Left cardiac atrium (tissue), 4 donors: ENCODE measurements around the gene WNT7B. TPM values are rescaled to one million over a fixed set of nuclear protein-coding genes. Genes with fewer than 3 reads are reported as not detected.

Experiments used
- ATAC-seq, 2 donors: fragments of 200-7000 bp; cut with Tn5 transposase; one replicate each; pipeline ENCODE4 v1.9.1; 2020; ENCODE audit warnings: mild to moderate bottlenecking in 2 of 2, moderate library complexity in 2 of 2
- DNase-seq: peaks from one replicate; pipeline ENCODE4 v3.0.0-alpha.2; 2020
- intact Hi-C, 2 donors: fragments of 100-400 bp; cut with DNase I; formaldehyde crosslinking; loops; one replicate each; pipeline versions ENCODE4 v1.14.1 to v1.15.1; 2022 to 2023
- total RNA-seq, 2 donors: library from RNA; stranded (reverse); fragmentation: NEBNext Ultra II Directional; extraction: Animal tissue kit (Norgen Biotek cat#: 25700); gene quantifications; one replicate each; pipeline ENCODE4 v1.2.1, GENCODE V29; 2021
- donor health status: DM: no; HTN: yes; CAD: no.
- donor health status: DM: no; HTN: yes; CAD: no; lungs with severe emphysema.
- donor health status: DM: yes; HTN: yes; CAD: no.
- donor health status: Dilated cardiomyopathy.

The WNT7B gene
- total RNA-seq, 2 donors from 2014 or later = not detected

- no peak for ATAC-seq
- intact Hi-C loops = no loop called here
- DNase-seq = no peak
Measured at GRCh38 chr22:45904236-45904635, 72.7 kb downstream of the WNT7B start.

GRCh38 chr22:45903355-45904135 is 73.4 kb downstream of the WNT7B start:
- intact Hi-C loops = no loop called here
- ATAC-seq (peak; percentile 15 to 77), DNase-seq (peak; percentile 62)

GRCh38 chr22:45897736-45898135 is 79.2 kb downstream of the WNT7B start:
- intact Hi-C loops = no loop called here
- ATAC-seq (no peak), DNase-seq (no peak)

- ATAC-seq (no peak), DNase-seq (peak; percentile 6)
- intact Hi-C loops = no loop called here
Measured at GRCh38 chr22:45896964-45897538, 79.9 kb downstream of the WNT7B start.

GRCh38 chr22:45896153-45896951 is 80.6 kb downstream of the WNT7B start:
- DNase-seq = peak; percentile 21
- no peak for ATAC-seq
- intact Hi-C loops = no loop called here

- ATAC-seq = no peak
Measured at GRCh38 chr22:45895436-45896152, 81.4 kb downstream of the WNT7B start.

GRCh38 chr22:45893516-45893915 is 83.4 kb downstream of the WNT7B start:
- no peak for DNase-seq
- intact Hi-C loops = no loop called here
- no peak for ATAC-seq

More at GRCh38 chr22:45895436-45896152, 81.4 kb downstream of the WNT7B start:
- peak; percentile 10 for DNase-seq
- intact Hi-C loops = no loop called here

- ATAC-seq = no peak
- intact Hi-C loops = no loop called here
- DNase-seq = no peak
Measured at GRCh38 chr22:45892681-45893461, 84.1 kb downstream of the WNT7B start.

GRCh38 chr22:45891996-45892621 is 84.9 kb downstream of the WNT7B start:
- no peak for ATAC-seq
- intact Hi-C loops = no loop called here
- DNase-seq = no peak

- ATAC-seq = no peak
- DNase-seq = no peak
- intact Hi-C loops = no loop called here
Measured at GRCh38 chr22:45891471-45891995, 85.4 kb downstream of the WNT7B start.

- no peak for DNase-seq
Measured at GRCh38 chr22:45891021-45891421, 85.9 kb downstream of the WNT7B start.

GRCh38 chr22:45890351-45890635 is 86.7 kb downstream of the WNT7B start:
- DNase-seq (no peak), ATAC-seq (no peak)
- intact Hi-C loops = no loop called here

More at GRCh38 chr22:45891021-45891421, 85.9 kb downstream of the WNT7B start:
- no peak for ATAC-seq
- intact Hi-C loops = no loop called here

- intact Hi-C loops = no loop called here
- no peak for DNase-seq
- ATAC-seq = no peak
Measured at GRCh38 chr22:45889539-45890350, 87.2 kb downstream of the WNT7B start.

GRCh38 chr22:45889093-45889538 is 87.8 kb downstream of the WNT7B start:
- intact Hi-C loops = no loop called here
- DNase-seq = no peak
- no peak for ATAC-seq

- intact Hi-C loops = no loop called here
- ATAC-seq = no peak
- DNase-seq = no peak
Measured at GRCh38 chr22:45888221-45889092, 88.5 kb downstream of the WNT7B start.
